Renal pelvis (tissue), 4 donors: Measurements from ENCODE around the gene GNAL. TPM values are rescaled to one million over a fixed set of nuclear protein-coding genes. Genes with fewer than 3 reads are reported as not detected.
"Not testable (repeated sequence)": the region's sequence is repeated elsewhere in the genome, so short reads cannot be mapped to it uniquely, and the experiment has no call there.

Source experiments
- DNase-seq: peaks from one replicate; pipeline ENCODE4 v3.0.0-alpha.2; 2013
- polyA plus RNA-seq, 3 donors: library from polyadenylated mRNA; unstranded; fragments of 120-200 nt; gene quantifications; one replicate each; pipeline ENCODE4 v1.2.1, GENCODE V29; 2013; ENCODE audit not compliant: insufficient read length in 3 of 3

GNAL gene
- polyA plus RNA-seq, 3 donors, result 3.7 to 5.8 (median 4.2) TPM

DNA sequence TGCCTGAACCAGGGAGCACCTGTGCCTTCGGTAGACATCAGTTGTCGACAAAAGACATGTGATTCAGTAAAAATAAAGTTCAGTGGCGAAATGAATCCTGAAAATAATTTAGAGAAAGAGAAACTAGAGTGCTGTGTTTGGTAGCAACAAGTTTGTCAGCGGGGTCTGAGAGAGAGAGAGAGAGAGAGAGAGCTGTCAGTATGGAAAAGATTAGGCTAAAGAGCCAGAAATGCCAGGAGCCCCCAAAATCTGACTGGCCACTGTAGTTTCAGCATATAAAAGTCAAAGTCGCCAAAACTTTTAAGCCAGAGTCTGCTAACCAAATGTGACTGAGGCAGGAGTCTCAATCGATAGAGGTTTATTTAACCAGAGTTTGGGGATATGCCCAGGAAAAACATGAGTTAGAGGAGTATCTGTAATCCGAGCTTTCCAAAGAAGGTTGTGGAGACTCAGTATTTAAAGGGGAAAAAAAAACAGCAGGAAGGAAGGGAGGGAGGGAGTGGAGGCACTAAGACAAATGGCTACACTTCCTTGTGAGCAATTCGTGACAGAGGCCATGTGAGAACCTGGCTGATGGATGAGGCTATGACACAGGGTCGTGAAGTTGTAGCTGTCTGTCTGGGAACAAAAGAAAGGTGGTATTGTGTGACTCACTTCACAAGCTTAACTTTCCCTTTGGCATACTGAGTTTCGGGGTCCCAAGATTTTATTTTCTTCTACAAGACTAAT, 20.5 kb upstream of the GNAL start:
- no peak for DNase-seq

DNA sequence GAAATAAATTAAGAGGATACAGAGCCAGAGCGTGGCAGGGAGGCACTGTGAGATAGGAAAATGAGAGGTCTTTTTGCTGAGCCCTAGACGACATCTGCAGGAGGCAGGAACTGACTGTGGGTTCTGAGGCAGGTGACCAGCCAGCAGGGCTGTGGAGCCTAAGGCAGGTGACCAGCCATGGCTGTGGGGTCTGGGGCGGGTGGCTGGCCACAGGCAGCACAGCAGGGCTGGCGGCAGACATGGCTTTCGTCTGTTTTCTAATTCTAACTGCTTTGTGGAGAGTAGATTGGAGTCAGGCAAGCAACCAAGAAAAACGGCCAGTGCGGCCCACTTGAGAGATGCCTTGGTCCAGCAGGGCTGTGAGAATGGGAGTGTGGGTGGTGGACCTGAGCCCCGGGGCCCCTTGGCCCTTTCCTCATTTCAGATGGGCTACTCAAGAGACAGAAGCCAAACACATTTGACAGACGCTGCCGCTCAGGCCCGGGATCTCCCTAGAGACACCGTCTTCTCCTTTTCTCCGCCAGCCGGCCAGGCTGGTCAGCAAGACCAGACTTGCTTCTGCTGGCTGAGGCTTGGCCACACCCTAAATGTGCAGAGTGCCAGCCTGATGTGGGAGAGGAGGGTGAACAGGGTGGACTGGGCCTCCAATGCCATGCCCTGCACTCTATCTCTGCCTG, 19.7 kb upstream of the GNAL start:
- no peak for DNase-seq

DNA sequence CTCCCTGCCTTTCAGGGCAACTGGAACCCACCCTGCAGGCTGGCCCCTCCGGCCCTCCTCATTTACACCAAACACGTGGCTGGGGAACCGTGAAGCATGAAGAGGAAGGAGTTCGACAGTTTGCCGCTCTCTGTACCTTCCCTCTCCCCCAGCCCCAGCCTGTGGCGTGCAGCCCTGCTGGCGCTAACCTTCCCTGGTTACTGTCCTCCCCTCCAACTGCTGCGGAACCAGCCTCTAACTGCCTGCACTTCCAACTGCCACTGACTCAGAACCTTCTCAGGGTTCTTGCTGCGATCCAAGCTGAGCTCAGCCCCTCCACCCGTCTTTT, 19.2 kb upstream of the GNAL start:
- DNase-seq, result no peak

DNA sequence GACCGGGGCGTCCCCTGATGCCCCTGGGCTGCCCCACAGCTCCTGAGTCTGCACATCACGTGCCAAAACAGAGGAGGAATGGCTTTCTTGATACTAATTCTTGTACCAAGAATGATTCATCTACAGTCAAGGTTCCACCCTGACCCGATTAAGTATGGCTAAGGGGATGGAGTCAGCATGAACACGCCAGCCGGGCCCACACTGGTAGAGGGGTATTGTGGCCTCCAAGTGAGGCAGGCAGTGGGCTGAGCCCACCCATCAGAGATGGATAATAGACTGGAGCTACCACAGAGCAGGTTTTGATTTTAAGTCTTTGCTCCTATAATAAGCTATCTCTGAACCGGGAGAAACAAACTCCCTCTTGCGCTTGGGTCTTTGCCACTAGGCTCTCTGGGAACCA, 17.9 kb upstream of the GNAL start:
- no peak for DNase-seq

DNA sequence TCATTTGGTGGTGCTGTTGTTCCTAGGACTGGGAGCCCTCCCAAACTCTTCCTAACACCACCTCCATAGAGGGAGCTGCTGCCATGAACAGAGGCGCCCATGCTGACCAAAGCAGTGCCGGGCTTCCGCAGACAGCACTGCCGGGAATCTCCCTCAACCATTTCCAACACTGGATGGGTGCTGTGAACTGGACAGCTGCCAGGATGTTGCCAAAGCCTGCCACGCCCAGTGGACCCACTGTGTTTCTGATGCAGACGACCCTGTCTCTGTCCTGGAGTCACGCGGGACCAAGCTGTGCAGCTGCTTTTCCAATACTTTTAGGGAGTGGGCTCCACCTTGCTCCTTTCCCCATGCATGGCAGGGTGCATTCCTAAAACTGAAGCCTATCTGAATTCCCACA, 16.9 kb upstream of the GNAL start:
- no peak for DNase-seq

DNA sequence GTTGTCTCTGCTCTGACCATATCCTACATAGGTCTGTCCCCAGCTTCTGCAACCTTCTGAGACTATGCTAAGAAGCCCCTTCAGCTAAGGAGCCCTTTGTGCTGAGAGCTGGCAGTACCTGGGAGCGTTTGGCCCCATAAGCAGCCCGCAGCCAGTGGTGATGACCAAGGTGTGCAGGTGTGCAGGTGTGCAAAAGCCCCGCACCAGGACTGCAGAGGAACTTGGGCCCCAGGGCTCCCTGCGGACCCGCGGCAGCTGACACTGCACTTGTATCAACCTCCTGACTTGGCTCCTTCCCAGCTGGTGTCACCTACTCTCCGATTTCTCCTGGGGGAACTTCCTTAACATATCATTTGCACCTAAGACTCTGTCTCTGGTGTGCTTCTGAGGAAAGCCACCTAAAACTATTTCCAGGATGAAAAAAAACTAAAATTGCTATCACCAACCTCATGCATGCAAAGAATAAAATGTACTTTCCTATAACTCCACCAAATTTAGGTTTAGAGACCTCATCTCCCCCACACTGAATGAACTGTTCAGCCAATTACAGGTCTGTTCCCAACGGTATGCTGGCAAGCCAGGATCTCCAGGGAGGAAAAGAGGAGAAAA, 16.1 kb upstream of the GNAL start:
- no peak for DNase-seq

GRCh38 chr18:11673560-11673959, 15.5 kb upstream of the GNAL start:
- DNase-seq, result no peak

GRCh38 chr18:11674119-11674518, 14.9 kb upstream of the GNAL start:
- DNase-seq, result no peak

DNA sequence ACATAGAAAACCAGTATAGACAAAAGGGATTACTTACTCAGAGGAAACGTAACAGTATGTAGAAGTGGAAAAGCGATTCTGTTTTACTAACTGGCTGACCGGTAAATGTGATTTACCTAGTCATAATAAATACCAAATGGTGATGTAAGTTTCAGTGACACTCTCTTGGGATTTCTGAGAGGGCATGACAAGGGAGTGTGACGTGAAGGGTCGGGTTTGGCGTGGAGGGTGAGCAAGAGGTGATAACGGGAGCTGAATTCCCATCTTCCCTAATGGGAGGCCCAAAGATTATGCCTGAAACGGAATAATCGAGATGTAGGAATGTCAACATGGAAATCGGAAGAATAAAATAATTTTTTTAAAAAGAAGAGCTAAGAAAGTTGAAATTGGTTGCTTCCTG, 12.7 kb upstream of the GNAL start:
- no peak for DNase-seq

DNA sequence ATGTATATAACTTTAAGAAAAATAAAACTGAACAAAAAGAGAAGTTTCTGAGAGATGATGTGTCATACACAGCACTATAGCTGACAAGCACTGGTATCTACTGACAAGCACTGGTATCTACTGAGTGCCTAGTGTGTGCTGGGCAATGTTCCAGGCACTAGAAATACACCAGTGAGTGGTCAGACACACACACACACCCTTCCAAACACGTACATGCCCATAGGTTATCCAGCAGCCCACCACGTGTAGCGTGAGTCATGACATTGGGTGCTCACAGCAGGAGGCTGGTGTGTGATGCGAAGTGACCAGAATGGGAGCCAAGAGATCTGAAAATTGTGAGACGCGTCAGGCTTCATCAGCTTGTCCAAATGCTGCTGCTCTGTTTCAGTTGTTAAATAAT, 12.2 kb upstream of the GNAL start:
- DNase-seq, result no peak

- DNase-seq, result no peak
Observed at GRCh38 chr18:11678211-11678610, 10.9 kb upstream of the GNAL start.

DNA sequence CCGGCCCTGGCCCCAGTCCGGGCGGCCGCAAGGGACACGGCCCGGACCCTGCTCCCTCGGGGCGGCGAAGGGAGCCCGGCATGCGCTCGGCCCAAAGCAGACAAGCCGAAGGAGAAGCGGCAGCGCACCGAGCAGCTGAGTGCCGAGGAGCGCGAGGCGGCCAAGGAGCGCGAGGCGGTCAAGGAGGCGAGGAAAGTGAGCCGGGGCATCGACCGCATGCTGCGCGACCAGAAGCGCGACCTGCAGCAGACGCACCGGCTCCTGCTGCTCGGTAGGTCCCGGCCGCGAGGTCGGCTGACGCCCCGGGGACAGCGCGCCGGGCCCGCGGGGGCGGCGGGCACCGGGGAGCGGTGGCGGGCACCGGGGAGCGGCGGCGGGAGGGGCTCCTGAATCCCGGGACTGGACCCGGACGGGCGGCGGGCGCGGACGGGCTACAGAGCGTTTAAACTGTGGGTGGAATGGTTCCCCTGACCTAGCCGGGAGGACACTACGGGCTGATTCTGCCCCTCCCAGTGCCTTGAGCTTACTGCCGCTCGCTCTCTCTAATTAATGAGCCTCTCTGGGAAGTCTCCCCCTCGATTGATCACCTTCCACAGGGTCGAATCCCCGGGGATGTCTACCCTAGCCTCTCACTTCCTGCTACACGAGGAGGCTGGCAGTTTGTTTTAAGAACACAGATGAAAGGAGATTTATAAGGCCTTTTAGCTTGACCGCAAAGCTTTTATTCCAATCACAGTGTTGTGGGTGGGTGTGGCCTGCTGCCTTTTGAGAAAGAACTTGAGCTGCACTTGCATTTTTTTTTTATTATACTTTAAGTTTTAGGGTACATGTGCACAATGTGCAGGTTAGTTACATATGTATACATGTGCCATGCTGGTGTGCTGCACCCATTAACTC, 853 bp downstream of the GNAL start:
- DNase-seq, result peak; percentile 36

GRCh38 chr18:11690660-11691059, 1.6 kb downstream of the GNAL start:
- not testable (repeated sequence) for DNase-seq

GRCh38 chr18:11695736-11696135, 6.7 kb downstream of the GNAL start:
- DNase-seq, result no peak

GRCh38 chr18:11696451-11696850, 7.4 kb downstream of the GNAL start:
- DNase-seq, result no peak

- no peak for DNase-seq
Observed at GRCh38 chr18:11700876-11701275, 11.8 kb downstream of the GNAL start.

- no peak for DNase-seq
Observed at GRCh38 chr18:11710578-11710977, 21.5 kb downstream of the GNAL start.

- DNase-seq, result no peak
Observed at GRCh38 chr18:11713756-11714155, 24.7 kb downstream of the GNAL start.

DNA sequence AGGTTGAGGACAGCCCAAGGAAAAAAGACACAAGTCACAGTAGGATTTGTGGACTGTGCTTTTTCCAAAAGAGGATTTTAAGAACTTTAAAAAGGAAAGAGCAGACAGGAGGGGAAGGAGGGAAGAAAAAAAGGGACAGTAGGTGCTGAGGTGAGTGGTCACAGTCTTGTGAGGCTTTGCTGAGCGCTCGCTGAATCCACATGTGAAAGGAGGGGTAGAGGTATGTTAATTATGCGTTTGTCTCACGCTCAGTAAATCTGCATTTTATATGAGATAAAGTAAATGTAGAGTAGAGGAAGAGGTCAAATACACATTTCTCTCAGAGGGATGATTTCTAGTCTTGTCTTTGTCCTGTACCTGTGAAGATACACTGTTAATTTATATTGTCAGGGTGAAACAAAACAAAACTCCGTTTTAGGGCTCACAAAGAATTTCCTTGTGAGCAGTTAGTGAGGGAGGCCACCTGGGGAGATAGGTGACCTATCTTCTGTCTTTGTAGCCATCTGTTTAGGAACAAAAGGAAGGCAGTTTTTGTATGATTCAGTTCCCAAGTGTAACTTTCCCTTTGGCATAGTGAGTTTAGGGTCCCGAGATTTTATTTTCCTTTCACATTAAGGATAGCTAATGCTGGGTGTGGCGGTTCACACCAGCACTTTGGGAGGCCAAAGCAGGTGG, 25.3 kb downstream of the GNAL start:
- no peak for DNase-seq

DNA sequence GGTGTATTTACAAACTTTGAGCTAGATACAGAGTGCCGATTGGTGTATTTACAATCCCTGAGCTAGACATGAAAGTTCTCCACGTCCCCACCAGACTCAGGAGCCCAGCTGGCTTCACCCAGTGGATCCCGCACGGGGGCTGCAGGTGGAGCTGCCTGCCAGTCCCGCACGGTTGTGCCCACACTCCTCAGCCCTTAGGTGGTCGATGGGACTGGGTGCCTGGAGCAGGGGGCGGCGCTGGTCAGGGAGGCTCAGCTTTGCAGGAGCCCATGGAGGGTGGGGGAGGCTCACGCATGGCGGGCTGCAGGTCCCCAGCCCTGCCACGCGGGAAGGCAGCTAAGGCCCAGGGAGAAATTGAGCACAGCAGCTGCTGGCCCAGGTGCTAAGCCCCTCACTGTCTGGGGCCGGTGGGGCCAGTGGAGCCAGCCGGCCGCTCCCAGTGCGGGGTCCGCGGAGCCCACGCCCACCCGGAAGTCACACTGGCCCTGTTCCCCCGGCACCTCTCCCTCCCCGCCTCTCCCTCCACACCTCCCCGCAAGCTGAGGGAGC, 27.8 kb downstream of the GNAL start:
- DNase-seq, result not testable (repeated sequence)

DNA sequence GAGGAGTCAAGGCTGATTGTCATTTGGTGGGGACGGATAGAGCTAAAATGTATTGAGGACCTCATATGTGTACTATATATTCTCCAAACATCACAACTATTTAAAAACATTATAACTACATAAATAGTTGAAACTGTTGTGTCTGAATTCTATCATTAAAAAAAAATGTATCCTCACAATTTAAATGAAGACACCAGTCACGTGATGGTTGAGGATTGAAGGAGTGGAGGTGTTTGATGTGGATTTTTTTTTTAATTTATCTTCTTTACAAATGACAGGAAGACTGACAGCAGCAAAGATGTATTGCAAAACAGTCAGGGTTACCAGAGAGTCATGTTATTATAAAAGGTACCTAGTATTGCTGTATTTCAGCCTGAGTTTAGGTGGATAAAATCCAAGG, 30.0 kb downstream of the GNAL start:
- DNase-seq, result no peak

- no peak for DNase-seq
Observed at GRCh38 chr18:11719621-11720020, 30.6 kb downstream of the GNAL start.
